ENCODE measurements around the gene ZEB2. TPM values are rescaled to one million over a fixed set of nuclear protein-coding genes. Genes with fewer than 3 reads are reported as not detected.

The ZEB2 gene
- total RNA-seq, 1 donor from 2014 or later: 0.07 TPM

- H3K4me3 Mint-ChIP-seq (ENCODE audit: low read depth): no peak overlapping the region
- no peaks in the 10 kb centered on the region for H3K9me3 Mint-ChIP-seq (ENCODE audit: low read depth)
- H3K4me1 Mint-ChIP-seq (ENCODE audit: low read depth): peaks cover 10% of the 10 kb centered on the region
- no peak overlapping the region for H3K27ac Mint-ChIP-seq
- no peak for TF ChIP-seq CTCF (IDR thresholded peaks at IDR 0.05; ENCODE audit: unreplicated experiment)
- H3K27me3 Mint-ChIP-seq: peaks cover 42% of the 10 kb centered on the region
- DNase-seq (ENCODE audit: low spot score, unreplicated experiment): no peak
- no peaks in the 10 kb centered on the region for H3K36me3 Mint-ChIP-seq (ENCODE audit: insufficient read depth)
Measured at GRCh38 chr2:144424559-144425240, 95.2 kb downstream of the ZEB2 start.

GRCh38 chr2:144421606-144422510 lies 98.1 kb downstream of the ZEB2 start:
- Mint-ChIP-seq H3K36me3 (ENCODE audit: insufficient read depth) (no peaks in the 10 kb centered on the region), H3K4me3 (ENCODE audit: low read depth) (no peak overlapping the region), H3K27me3 (peaks cover 29% of the 10 kb centered on the region), H3K4me1 (ENCODE audit: low read depth) (peaks cover 4% of the 10 kb centered on the region), H3K9me3 (ENCODE audit: low read depth) (no peaks in the 10 kb centered on the region), H3K27ac (no peak overlapping the region)
- DNase-seq (ENCODE audit: low spot score, unreplicated experiment): no peak
- no peak for TF ChIP-seq CTCF (IDR thresholded peaks at IDR 0.05; ENCODE audit: unreplicated experiment)

- no peak overlapping the region for H3K4me3 Mint-ChIP-seq (ENCODE audit: low read depth)
- no peak for TF ChIP-seq CTCF (IDR thresholded peaks at IDR 0.05; ENCODE audit: unreplicated experiment)
- H3K9me3 Mint-ChIP-seq (ENCODE audit: low read depth): no peaks in the 10 kb centered on the region
- H3K36me3 Mint-ChIP-seq (ENCODE audit: insufficient read depth): no peaks in the 10 kb centered on the region
- DNase-seq (ENCODE audit: low spot score, unreplicated experiment): no peak
- H3K4me1 Mint-ChIP-seq (ENCODE audit: low read depth): no peaks in the 10 kb centered on the region
- H3K27ac Mint-ChIP-seq: no peak overlapping the region
- H3K27me3 Mint-ChIP-seq: peaks cover 18% of the 10 kb centered on the region
Measured at GRCh38 chr2:144419218-144419617, 100.7 kb downstream of the ZEB2 start.

- H3K36me3 Mint-ChIP-seq (ENCODE audit: insufficient read depth): no peaks in the 10 kb centered on the region
- no peak overlapping the region for H3K4me3 Mint-ChIP-seq (ENCODE audit: low read depth)
- DNase-seq (ENCODE audit: low spot score, unreplicated experiment): no peak
- H3K27ac Mint-ChIP-seq: no peak overlapping the region
- peaks cover under 1% of the 10 kb centered on the region for H3K27me3 Mint-ChIP-seq
- H3K4me1 Mint-ChIP-seq (ENCODE audit: low read depth): no peaks in the 10 kb centered on the region
- H3K9me3 Mint-ChIP-seq (ENCODE audit: low read depth): no peaks in the 10 kb centered on the region
- TF ChIP-seq CTCF (IDR thresholded peaks at IDR 0.05; ENCODE audit: unreplicated experiment): no peak
Measured at GRCh38 chr2:144415386-144415785, 104.5 kb downstream of the ZEB2 start.

GRCh38 chr2:144414324-144414845 lies 105.5 kb downstream of the ZEB2 start:
- no peaks in the 10 kb centered on the region for H3K27me3 Mint-ChIP-seq
- no peak overlapping the region for H3K4me3 Mint-ChIP-seq (ENCODE audit: low read depth)
- H3K36me3 Mint-ChIP-seq (ENCODE audit: insufficient read depth): no peaks in the 10 kb centered on the region
- H3K4me1 Mint-ChIP-seq (ENCODE audit: low read depth): no peaks in the 10 kb centered on the region
- TF ChIP-seq CTCF (IDR thresholded peaks at IDR 0.05; ENCODE audit: unreplicated experiment): no peak
- no peak for DNase-seq (ENCODE audit: low spot score, unreplicated experiment)
- no peaks in the 10 kb centered on the region for H3K9me3 Mint-ChIP-seq (ENCODE audit: low read depth)
- no peak overlapping the region for H3K27ac Mint-ChIP-seq
